ENCODE measurements around the gene RASAL1.

- TF ChIP-seq, protein P1, sequence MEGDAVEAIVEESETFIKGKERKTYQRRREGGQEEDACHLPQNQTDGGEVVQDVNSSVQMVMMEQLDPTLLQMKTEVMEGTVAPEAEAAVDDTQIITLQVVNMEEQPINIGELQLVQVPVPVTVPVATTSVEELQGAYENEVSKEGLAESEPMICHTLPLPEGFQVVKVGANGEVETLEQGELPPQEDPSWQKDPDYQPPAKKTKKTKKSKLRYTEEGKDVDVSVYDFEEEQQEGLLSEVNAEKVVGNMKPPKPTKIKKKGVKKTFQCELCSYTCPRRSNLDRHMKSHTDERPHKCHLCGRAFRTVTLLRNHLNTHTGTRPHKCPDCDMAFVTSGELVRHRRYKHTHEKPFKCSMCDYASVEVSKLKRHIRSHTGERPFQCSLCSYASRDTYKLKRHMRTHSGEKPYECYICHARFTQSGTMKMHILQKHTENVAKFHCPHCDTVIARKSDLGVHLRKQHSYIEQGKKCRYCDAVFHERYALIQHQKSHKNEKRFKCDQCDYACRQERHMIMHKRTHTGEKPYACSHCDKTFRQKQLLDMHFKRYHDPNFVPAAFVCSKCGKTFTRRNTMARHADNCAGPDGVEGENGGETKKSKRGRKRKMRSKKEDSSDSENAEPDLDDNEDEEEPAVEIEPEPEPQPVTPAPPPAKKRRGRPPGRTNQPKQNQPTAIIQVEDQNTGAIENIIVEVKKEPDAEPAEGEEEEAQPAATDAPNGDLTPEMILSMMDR (IDR thresholded peaks at IDR 0.05): no peak
- no peak for TF ChIP-seq POLR2A (IDR thresholded peaks at IDR 0.05)
- TF ChIP-seq POLR2AphosphoS5 (IDR thresholded peaks at IDR 0.05): no peak
- no peak for TF ChIP-seq EP300 (IDR thresholded peaks at IDR 0.05)
These were observed 60.4 kb downstream of the RASAL1 start for GRCh38 chr12:113075137-113075683.
